A673 (cell line): Measurements from ENCODE around the gene HEY2.

Source experiments
- EZH2 ChIP-seq: fragments of 200-600 bp; sonication (generic); IDR thresholded peaks from 2 replicates; pipeline ENCODE4 v1.6.1; 2017; ENCODE audit warnings: borderline replicate concordance, low read depth, mild to moderate bottlenecking, mixed read lengths, antibody characterized with exemption, low read length; ENCODE audit not compliant: poor library complexity, severe bottlenecking
- TF ChIP-seq, protein P1 (sequence below): fragments of 300-800, 200-600 bp; sonication (generic); conservative IDR thresholded peaks from 2 replicates; pipeline ENCODE4 v1.5.1; 2017; ENCODE audit warnings: low read depth, mild to moderate bottlenecking, antibody characterized with exemption, low read length, moderate library complexity, mixed read lengths

- TF ChIP-seq, protein P1, sequence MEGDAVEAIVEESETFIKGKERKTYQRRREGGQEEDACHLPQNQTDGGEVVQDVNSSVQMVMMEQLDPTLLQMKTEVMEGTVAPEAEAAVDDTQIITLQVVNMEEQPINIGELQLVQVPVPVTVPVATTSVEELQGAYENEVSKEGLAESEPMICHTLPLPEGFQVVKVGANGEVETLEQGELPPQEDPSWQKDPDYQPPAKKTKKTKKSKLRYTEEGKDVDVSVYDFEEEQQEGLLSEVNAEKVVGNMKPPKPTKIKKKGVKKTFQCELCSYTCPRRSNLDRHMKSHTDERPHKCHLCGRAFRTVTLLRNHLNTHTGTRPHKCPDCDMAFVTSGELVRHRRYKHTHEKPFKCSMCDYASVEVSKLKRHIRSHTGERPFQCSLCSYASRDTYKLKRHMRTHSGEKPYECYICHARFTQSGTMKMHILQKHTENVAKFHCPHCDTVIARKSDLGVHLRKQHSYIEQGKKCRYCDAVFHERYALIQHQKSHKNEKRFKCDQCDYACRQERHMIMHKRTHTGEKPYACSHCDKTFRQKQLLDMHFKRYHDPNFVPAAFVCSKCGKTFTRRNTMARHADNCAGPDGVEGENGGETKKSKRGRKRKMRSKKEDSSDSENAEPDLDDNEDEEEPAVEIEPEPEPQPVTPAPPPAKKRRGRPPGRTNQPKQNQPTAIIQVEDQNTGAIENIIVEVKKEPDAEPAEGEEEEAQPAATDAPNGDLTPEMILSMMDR, result no peak
- no peak for TF ChIP-seq EZH2
Measured at GRCh38 chr6:125711013-125711675, 38.3 kb upstream of the HEY2 start.
